SK-N-SH treated with all-trans-retinoic acid at 6 μM for 48 hours (cell line): ENCODE data around the gene GPC5.

Experiments used
- ZNF70 ChIP-seq: fragments of 450-650 bp; formaldehyde crosslinking; IDR thresholded peaks from 2 replicates; pipeline ENCODE4 v1.5.0; 2020; ENCODE audit warnings: mild to moderate bottlenecking, moderate library complexity
- TF ChIP-seq, protein P1 (sequence below): fragments of 250-450 bp; sonication (Bioruptor Pico); IDR thresholded peaks from 2 replicates; pipeline ENCODE4 v1.8.0; 2020; ENCODE audit warnings: mild to moderate bottlenecking, moderate library complexity, borderline replicate concordance

DNA sequence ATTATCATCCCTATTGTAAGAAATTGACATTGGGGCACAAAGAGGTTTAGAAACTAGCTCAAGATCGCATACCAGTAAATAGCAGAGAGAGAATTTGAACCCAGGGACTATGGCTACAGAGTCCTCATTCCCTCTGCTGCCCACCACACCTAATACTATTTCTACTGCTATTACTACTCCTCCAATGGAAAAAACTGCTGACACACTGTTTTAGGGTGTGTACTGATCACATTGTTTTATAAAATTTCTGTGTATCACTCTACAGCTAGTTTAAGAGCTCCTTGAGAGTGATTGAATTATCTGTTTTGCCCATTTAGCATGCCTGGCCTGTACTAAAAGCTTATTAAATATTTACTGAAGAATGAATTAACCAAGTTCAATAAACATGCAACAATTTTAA is 552.4 kb downstream of the GPC5 start:
- TF ChIP-seq ZNF70, result no peak
- TF ChIP-seq, protein P1, sequence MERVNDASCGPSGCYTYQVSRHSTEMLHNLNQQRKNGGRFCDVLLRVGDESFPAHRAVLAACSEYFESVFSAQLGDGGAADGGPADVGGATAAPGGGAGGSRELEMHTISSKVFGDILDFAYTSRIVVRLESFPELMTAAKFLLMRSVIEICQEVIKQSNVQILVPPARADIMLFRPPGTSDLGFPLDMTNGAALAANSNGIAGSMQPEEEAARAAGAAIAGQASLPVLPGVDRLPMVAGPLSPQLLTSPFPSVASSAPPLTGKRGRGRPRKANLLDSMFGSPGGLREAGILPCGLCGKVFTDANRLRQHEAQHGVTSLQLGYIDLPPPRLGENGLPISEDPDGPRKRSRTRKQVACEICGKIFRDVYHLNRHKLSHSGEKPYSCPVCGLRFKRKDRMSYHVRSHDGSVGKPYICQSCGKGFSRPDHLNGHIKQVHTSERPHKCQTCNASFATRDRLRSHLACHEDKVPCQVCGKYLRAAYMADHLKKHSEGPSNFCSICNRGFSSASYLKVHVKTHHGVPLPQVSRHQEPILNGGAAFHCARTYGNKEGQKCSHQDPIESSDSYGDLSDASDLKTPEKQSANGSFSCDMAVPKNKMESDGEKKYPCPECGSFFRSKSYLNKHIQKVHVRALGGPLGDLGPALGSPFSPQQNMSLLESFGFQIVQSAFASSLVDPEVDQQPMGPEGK, result no peak
